Ramos (cell line): ENCODE results near the gene EHD1.

Experiments used
- in situ Hi-C: fragments of 300-500 bp; cut with MboI; formaldehyde crosslinking; loops from one replicate; pipeline ENCODE4 v1.14.3; 2022; ENCODE audit warnings: low sequenced_read_pairs; ENCODE audit not compliant: unreplicated experiment

EHD1 gene

DNA sequence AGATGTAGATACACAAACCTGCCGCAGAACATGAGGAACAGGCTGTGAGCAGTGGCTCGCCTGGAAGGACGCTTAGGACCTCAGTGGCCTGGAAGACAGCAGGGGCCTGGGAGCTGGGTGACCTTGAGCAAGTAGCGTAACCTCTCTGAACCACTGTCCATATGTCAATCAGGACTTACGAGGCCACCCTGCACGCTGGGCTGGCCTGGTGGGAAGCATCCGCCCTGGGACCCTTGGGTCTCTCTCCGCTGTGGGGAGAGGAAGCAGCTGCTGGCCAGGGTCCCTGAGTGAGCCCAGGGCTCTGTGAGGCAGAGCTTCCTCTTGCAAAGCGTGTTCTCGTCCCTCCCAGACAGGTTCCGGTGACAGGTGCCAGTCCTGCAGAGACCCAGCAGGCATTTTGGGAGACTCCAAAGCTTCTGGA lies 14.0 kb upstream of the EHD1 start:
- in situ Hi-C loops: loop anchor here (5.0 kb wide), 1 partner anchor 45 kb away; no protein-coding TSS in a partner anchor

DNA sequence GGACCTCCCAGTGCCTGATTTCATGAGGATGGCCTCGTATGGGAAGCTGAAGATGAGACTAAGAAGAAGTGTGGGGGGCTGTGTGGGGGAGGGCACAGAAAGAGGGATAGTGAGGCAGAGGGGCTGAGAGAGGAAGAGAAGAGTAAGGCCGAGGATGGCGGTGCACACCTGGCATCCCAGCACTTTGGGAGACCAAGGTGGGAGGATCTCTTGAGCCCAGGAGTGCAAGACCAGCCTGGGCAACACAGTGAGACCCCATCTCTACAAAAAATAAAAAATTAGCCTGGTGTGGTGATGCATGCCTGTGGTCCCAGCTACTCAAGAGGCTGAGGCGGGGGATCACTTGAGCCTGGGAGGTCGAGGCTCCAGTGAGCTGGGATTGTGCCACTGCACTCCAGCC lies 13.5 kb upstream of the EHD1 start:
- in situ Hi-C loops: loop anchor here (5.0 kb wide), 1 partner anchor 45 kb away; no protein-coding TSS in a partner anchor

DNA sequence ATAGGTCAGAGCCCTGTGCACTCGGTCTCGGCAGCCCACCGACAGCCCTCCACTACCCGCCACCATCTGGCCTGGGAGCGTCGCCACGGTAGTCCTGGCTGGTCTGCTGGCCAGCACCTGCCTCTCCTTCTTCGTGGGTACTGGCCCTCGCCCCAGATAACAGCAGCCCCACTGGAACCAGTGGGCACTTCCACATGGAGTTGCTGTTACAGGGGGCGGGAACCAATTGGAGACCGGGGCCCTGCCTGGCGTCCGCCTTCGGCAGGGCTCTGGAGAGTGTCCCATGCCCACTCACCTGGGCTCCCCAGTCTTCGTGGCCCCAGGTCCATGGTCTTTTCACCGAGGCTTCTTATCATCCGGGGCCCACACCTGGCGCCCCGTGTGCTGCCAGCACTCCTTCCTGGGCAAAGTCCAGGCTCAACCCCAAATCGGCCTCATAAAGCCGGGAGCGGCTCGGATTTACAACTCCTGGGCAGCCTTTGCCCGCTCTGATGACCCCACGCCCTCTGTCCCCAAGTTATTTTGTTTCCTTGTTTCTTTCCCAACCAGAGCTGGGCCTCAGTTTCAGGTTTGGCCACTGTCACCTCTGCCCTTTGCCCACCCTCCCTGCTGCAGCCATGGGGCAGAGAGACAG lies 12.9 kb upstream of the EHD1 start:
- in situ Hi-C loops: loop anchor here (5.0 kb wide), 1 partner anchor 44 kb away; no protein-coding TSS in a partner anchor

GRCh38 chr11:64890522-64890939 lies 12.1 kb upstream of the EHD1 start:
- in situ Hi-C loops: loop anchor here (5.0 kb wide), 1 partner anchor 43 kb away; no protein-coding TSS in a partner anchor

DNA sequence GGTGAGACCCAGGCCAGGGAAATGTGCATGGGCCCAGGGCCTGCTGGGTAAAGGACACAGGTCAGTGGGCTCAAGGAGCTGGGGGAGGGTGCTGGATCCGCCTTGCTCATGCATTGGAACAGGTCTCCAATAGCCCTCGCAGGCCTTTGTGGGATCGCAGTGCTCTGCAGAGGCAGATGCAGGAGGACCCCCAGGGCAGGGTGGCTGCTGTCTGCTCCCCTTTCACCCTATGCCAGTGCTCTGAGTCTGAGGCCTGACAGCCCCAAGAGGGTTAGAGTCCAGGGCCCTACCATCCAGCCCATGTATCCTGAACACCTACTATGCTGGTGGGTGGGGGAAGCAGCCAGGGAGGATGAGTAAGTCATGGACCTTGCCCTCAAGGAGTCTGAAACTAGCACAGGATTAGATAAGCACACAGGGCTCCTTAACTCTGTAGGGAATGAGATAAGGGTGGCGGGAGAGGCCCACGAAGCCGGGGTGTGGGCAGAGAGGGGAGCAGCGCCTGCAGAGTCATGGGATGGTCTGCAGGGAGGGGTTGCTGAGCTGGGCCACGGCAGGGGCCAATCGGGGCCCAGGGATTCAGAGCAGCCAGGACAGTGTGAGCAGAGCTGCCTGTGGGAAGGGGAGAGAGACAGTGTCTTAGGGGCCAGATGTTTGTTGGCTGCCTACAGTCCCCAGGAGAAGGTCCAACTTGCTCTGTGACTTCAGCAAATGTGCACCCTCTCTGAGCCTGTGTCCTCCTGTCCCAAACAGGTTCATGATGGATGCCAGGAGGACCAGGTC lies 10.5 kb upstream of the EHD1 start:
- in situ Hi-C loops: no loop called here

GRCh38 chr11:64888406-64888728 lies 9.9 kb upstream of the EHD1 start:
- in situ Hi-C loops: no loop called here

DNA sequence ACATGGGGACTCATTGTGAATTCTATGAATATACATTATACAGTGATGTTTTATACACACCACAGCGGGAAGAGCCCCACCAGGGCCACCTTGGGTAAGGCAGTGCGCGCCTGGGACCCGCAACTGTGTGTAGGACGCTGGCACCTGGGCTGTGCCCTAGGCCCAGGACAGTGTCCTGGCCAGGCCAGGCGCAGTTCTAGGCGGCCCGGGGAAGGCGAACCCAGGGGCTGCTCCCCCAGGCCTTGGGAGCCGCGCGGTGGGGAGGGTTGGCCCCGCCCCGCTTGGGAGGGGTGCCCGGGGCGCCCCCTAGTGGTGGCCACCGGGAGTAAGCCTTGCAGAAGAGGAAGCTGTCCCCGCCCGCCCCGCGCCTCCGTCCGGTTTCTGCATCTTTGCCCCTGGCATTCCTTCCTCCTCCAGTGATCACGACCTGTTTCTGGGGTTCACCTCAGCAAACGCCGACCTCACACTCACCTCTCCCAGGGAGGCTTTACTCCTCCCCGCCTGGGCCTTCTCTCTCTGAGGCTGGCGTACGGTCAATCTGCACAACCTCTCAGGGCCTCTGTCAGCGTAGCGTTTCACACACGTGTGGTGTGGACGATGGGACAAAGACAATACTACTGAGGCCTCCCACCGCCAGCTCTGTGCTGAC lies 9.5 kb upstream of the EHD1 start:
- in situ Hi-C loops: no loop called here

DNA sequence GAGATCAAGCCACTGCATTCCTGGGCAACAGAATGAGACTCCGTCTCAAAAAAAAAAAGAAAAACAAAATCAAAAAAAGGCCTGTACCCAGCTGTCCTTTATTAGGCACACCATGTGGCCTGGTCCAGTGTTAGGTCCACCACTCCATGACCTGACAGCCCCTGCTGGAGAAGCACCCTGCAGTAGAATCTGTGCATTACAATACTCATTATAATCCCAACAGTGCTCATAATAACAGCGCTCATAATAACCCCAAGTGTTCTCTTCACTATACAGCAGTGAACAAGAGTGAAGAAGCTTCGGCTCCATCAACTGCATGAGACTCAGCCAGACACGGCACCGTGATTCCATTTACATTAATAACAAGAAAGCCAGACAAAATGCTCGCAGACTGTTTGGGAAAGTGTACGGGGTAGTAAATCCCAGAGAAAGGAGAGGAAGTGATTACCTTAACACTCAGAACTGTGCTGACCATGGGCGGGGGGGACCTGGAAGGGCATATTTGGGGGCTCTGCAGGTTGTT lies 8.9 kb upstream of the EHD1 start:
- in situ Hi-C loops: no loop called here

- in situ Hi-C loops: no loop called here
Measured at GRCh38 chr11:64885367-64886286, 7.2 kb upstream of the EHD1 start.

- in situ Hi-C loops: no loop called here
Measured at GRCh38 chr11:64884019-64884418, 5.6 kb upstream of the EHD1 start.

DNA sequence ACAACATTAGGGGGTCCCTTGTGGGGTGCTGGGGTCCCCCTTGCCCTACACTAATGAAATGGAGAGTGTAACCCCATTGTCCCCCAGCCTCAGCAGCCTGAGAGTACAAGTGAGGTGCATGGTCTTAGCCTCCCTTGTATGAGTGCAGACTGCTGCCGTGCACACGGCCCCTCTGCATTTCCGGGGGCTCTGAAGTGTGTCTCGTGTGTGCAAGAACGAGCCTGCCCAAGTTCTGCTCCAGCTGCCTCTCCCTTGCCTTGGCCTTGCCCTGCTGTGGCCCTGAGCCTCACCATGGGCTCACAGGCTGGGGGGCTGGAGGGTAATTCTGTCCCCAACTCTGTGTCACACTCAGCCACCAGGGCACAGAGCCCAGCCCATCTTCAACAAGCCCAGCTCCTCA lies 5.2 kb upstream of the EHD1 start:
- in situ Hi-C loops: no loop called here

- in situ Hi-C loops: no loop called here
Measured at GRCh38 chr11:64882243-64882642, 3.8 kb upstream of the EHD1 start.

- in situ Hi-C loops: no loop called here
Measured at GRCh38 chr11:64881476-64881875, 3.1 kb upstream of the EHD1 start.

- in situ Hi-C loops: no loop called here
Measured at GRCh38 chr11:64880240-64881001, 2.0 kb upstream of the EHD1 start.

DNA sequence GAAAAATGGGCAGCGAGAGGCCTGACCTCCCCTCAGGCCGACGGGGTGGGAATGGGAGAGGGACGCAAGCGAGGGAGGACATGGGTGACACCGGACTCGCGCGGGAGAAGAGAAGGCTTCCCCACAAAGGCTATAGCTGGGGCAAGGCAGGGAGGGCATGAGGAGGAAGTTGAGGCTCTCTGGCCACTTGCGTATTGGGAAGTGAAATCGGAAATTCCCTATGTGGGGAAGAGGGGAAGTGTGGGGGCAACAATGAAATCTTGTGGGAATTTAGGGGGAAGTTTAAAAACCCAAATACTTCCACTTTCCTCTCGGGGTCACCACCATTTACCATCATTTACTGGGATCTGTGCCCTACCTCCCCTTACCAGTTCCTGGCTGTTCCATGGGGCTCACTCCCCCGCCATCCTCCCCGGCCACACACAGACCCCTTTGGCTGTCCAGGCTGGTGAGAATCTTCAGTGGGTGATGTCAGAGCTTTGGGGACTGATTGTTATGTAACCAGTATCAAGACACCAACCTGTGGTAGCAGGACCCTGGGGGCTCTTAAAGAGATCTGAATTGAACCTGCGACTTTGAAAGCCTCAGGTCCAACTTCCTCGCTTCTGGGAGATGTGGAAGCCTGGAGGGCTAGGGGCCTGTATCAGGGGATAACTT lies 951 bp upstream of the EHD1 start:
- in situ Hi-C loops: no loop called here

DNA sequence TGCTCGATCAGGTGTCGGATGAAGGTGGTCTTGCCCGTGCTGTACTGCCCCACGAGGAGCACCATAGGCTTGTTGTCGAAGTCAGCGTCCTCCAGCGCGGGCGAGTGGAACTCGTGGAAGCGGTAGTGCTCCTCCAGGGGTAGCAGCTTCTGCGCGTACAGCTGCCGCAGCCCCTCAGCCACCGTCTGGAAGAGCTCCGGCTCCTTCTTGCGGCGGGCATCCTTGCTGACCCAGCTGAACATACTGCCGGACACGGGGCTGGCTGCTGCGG lies 263 bp downstream of the EHD1 start:
- in situ Hi-C loops: no loop called here

DNA sequence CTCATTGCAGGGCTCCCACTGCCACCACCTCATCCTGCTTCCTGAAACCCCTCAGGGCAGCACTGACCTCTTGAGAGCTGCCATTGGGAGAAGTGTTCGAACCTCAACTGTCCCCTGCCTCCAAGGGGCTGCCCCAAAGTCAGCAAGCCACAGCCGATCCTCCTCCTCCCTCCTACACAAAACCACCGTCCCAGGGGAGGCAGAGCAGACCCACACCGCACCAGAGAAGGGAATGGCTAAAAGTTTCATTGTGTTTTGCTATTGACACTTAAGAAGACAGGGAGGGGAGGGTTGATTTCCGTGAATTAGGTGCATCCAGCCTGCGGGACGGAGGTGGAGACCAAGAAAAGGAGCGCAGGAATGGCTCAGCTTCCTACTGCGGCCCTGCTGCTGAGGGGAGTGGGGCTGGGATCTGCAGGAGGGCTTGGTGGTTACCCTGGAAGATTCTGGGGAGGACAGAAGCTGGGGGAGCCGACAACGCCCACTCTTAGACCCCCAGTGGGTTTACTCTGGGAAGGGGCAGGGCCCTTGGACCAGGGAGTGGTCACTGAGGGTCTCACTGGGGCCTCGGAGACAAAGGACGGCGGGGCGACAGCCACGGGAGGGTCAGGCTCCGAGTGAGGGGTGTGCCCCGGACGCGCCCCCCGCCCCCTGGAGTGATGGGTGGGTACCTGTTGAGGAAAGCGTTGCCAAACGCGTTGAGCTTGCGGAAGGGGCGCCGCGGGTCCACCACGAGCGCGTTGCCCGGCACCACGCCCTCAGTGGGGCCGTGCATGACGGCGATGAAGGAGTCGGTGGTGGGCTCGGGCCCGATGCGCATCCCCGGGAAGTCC lies 815 bp downstream of the EHD1 start:
- in situ Hi-C loops: no loop called here

DNA sequence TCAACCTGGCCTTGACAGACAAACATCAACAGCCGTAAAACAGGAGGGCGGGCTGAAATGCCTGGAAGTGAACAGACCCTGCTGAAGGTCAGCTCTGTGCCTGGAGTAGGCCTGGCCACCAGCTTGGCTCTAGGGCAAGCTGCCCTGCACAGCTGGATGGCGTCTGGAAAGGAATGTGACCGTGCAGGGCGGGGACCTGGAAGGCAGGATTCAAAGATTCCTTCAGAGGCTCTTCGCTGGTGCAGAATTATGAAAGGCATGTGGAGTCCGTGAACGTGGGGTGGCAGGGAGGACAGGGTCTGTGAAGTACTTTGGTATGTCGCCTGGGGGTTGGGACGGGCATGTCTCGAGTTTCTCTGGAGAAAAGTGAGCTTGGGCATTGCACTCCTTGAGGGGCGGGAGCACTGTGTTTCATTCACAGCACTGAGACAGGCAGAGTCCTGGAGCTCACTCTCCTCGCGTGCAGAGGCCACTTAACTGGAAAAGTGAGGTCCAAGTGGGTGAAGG lies 1.5 kb downstream of the EHD1 start:
- in situ Hi-C loops: no loop called here
